K562 (cell line): ENCODE measurements around the gene ZNF750. TPM values are rescaled to one million over a fixed set of nuclear protein-coding genes. Genes with fewer than 3 reads are reported as not detected.
A peak's percentile ranks its signal among the peaks of the same experiment; 100 is the strongest.

ENCODE experiments used
- ATAC-seq: fragments of 200-7000 bp; cut with Tn5 transposase; 3 replicates; pipeline ENCODE4 v1.9.1; 2020; ENCODE audit warnings: moderate library complexity
- BruUV-seq: library from RNA; stranded (reverse); fragments of 400-500 nt; replicated peaks from 2 replicates; lab custom pipeline; 2021; lab: Mats Ljungman, UMichigan
- CTCF ChIA-PET: fragments of 300-600 bp; formaldehyde crosslinking; extraction: SDS; loops from one replicate; lab custom pipeline; 2021; ENCODE audit warnings: low intra/inter-chr PET ratio; lab: Yijun Ruan, JAX
- POLR2A ChIA-PET: fragments of 300-600, 350-650 bp; sonication (Branson Sonifier 250); formaldehyde crosslinking; extraction: SDS; loops from one replicate; lab custom pipeline; 2021; ENCODE audit warnings: antibody characterized with exemption, inconsistent platforms; lab: Yijun Ruan, JAX
- DNase-seq, 4 experiments: peaks; one replicate each; pipeline versions ENCODE4 v3.0.0 to v3.0.0-alpha.2; 2011 to 2018; ENCODE audit warnings: low spot score in 3 of 4, mixed read lengths in 3 of 4; ENCODE audit errors: extremely low read depth in 1 of 4
- FAIRE-seq: peaks from 2 replicates; lab custom pipeline; 2011; peaks lifted over from hg19 to GRCh38; lab: Jason Lieb, UNC
- H2AFZ ChIP-seq: 2 replicates; pipeline ENCODE4 v1.6.0; 2011; ENCODE audit warnings: low read depth, low read length, control low read depth, inconsistent platforms
- H3K27ac ChIP-seq: fragments of 200-600 bp; 3 replicates; pipeline ENCODE4 v1.8.0; 2011; ENCODE audit warnings: low read depth, mild to moderate bottlenecking, control low read depth, inconsistent platforms, low read length, moderate library complexity, mixed read lengths; ENCODE audit errors: extremely low read depth
- H3K27me3 ChIP-seq, 2 experiments: fragments of 300-600 bp in 1 of 2; 2 replicates in 1 of 2; 3 replicates in 1 of 2; pipeline versions ENCODE4 v1.6.0 to v1.8.0; 2011; ENCODE audit warnings: inconsistent platforms in 2 of 2, low read length in 2 of 2, mild to moderate bottlenecking in 1 of 2, mixed read lengths in 1 of 2, moderate library complexity in 1 of 2; ENCODE audit not compliant: control insufficient read depth in 2 of 2, insufficient read depth in 2 of 2
- H3K36me3 ChIP-seq: fragments of 300-600 bp; 3 replicates; pipeline ENCODE4 v1.8.0; 2011; ENCODE audit warnings: mild to moderate bottlenecking, low read length, inconsistent platforms; ENCODE audit not compliant: control insufficient read depth, insufficient read depth
- H3K4me1 ChIP-seq, 2 experiments: fragments of 200-600 bp in 1 of 2; replicated peaks in 1 of 2; 2 replicates in 1 of 2; 3 replicates in 1 of 2; pipeline versions ENCODE4 v1.5.1 to v1.8.0; 2011; ENCODE audit warnings: inconsistent platforms in 2 of 2, low read length in 2 of 2, mild to moderate bottlenecking in 1 of 2, mixed read lengths in 1 of 2, moderate library complexity in 1 of 2; ENCODE audit not compliant: control insufficient read depth in 2 of 2, insufficient read depth in 2 of 2
- H3K4me2 ChIP-seq: 2 replicates; pipeline ENCODE4 v1.6.1; 2011; ENCODE audit warnings: low read length, control low read depth, inconsistent platforms, mixed read lengths; ENCODE audit not compliant: insufficient read depth
- H3K4me3 ChIP-seq: fragments of 200-600 bp; sonication (generic), shearing (Covaris generic); 2 replicates; pipeline ENCODE4 v1.5.1; 2016; ENCODE audit warnings: control low read depth, inconsistent platforms
- H3K79me2 ChIP-seq: fragments of 200-600 bp; 3 replicates; pipeline ENCODE4 v1.8.0; 2011; ENCODE audit warnings: low read length, inconsistent platforms; ENCODE audit not compliant: control insufficient read depth, insufficient read depth
- H3K9ac ChIP-seq, 2 experiments: 2 replicates each; pipeline versions ENCODE4 v1.6.0 to v1.6.1; 2011; ENCODE audit warnings: low read depth in 2 of 2, low read length in 2 of 2, control low read depth in 1 of 2, inconsistent platforms in 1 of 2, mild to moderate bottlenecking in 1 of 2, mixed read lengths in 1 of 2; ENCODE audit not compliant: insufficient read depth in 1 of 2
- H3K9me1 ChIP-seq: one replicate; pipeline ENCODE4 v1.6.0; 2011; ENCODE audit warnings: inconsistent platforms, mild to moderate bottlenecking, low read length, moderate library complexity; ENCODE audit not compliant: control insufficient read depth, insufficient read depth
- H3K9me3 ChIP-seq: replicated peaks from 2 replicates; pipeline ENCODE4 v1.5.1; 2011; ENCODE audit warnings: low read depth, low read length, inconsistent platforms; ENCODE audit not compliant: control insufficient read depth, insufficient read depth
- H4K20me1 ChIP-seq: replicated peaks from 2 replicates; pipeline ENCODE4 v1.6.1; 2011; ENCODE audit warnings: low read length, inconsistent platforms, mixed read lengths; ENCODE audit not compliant: control insufficient read depth, insufficient read depth
- ATF7 ChIP-seq: fragments of 450-650 bp; IDR thresholded peaks from 2 replicates; pipeline ENCODE4 v1.7.1; 2014; ENCODE audit warnings: mild to moderate bottlenecking, moderate library complexity
- BRCA1 ChIP-seq, 2 experiments: fragments of 450-650 bp in 1 of 2; sonication (generic) in 1 of 2; formaldehyde crosslinking in 1 of 2; IDR thresholded peaks; 2 replicates each; pipeline versions ENCODE4 v1.5.0 to v1.6.1; 2017 to 2020; ENCODE audit warnings: mild to moderate bottlenecking in 1 of 2, missing genetic modification reagents in 1 of 2
- GATAD2A ChIP-seq: fragments of 450-650 bp; IDR thresholded peaks from 2 replicates; pipeline ENCODE4 v1.6.1; 2017
- GTF2A2 ChIP-seq: IDR thresholded peaks from 2 replicates; pipeline ENCODE4 v1.6.1; 2016; ENCODE audit warnings: mild to moderate bottlenecking, missing genetic modification characterization, missing compliant biosample characterization
- PCBP1 ChIP-seq: fragments of 200-400 bp; formaldehyde crosslinking; IDR thresholded peaks from 2 replicates; pipeline ENCODE4 v1.6.1; 2018; ENCODE audit warnings: mild to moderate bottlenecking, low read depth, low read length; ENCODE audit not compliant: poor library complexity, severe bottlenecking
- PHF20 ChIP-seq: fragments of 450-650 bp; IDR thresholded peaks from 2 replicates; pipeline ENCODE4 v1.6.1; 2018; ENCODE audit not compliant: partially characterized antibody
- RNF2 ChIP-seq: sonication (generic); IDR thresholded peaks from 2 replicates; pipeline ENCODE4 v1.6.1; 2016
- SRSF9 ChIP-seq: fragments of 200-400 bp; formaldehyde crosslinking; IDR thresholded peaks from 2 replicates; pipeline ENCODE4 v1.6.1; 2017; ENCODE audit warnings: low read depth, low read length, borderline replicate concordance
- ZNF212 ChIP-seq: fragments of 450-650 bp; formaldehyde crosslinking; IDR thresholded peaks from 2 replicates; pipeline ENCODE4 v1.4.0; 2020; ENCODE audit warnings: mild to moderate bottlenecking
- ZNF408 ChIP-seq: fragments of 250-450 bp; sonication (Bioruptor Pico); IDR thresholded peaks from 2 replicates; pipeline ENCODE4 v1.4.0; 2020; ENCODE audit warnings: low read depth, mild to moderate bottlenecking, moderate library complexity
- WGBS: fragments of 100-300 bp; shearing (Covaris generic); methylation state at CpG from one replicate; pipeline ENCODE4 v1.1.6; 2016; ENCODE audit warnings: low coverage, mixed read lengths; ENCODE audit not compliant: insufficient coverage; ENCODE audit errors: missing lambda C conversion rate; 5-methylcytosine and 5-hydroxymethylcytosine counted together
- in situ Hi-C: fragments of 300-500 bp; cut with MboI; formaldehyde crosslinking; loops from 4 replicates; pipeline ENCODE4 v1.15.0; 2018; ENCODE audit warnings: inconsistent platforms, mixed read lengths
- intact Hi-C: fragments of 100-400 bp; cut with micrococcal nuclease; formaldehyde crosslinking; loops from 2 replicates; pipeline ENCODE4 v1.14.2; 2022
- polyA plus RNA-seq, 8 experiments: library from polyadenylated mRNA; depleted of rRNA in 4 of 8; stranded (reverse) in 5 of 8; unstranded in 3 of 8; fragments of >200 nt; fragmentation: Nextera tagmentation in 2 of 8; fragmentation: Illumina TruSeq in 1 of 8; extraction: Ambion mirVana in 2 of 8; extraction: Trizol in 1 of 8; gene quantifications; 2 replicates each; pipeline versions ENCODE4 v1.2.1 to v1.2.3, GENCODE V29; 2011 to 2014; ENCODE audit warnings: inconsistent platforms in 1 of 8, missing spikeins in 1 of 8
- total RNA-seq, 7 experiments: library from RNA; depleted of rRNA in 6 of 7; stranded (reverse); fragments of >200 nt in 6 of 7; fragmentation: Illumina TruSeq in 2 of 7; extraction: Trizol in 2 of 7; gene quantifications; 2 replicates each; pipeline versions ENCODE4 v1.2.1 to v1.2.3, GENCODE V29; 2011 to 2021; ENCODE audit warnings: low replicate concordance in 1 of 7
- TF ChIP-seq, protein P1 (sequence below): fragments of 250-450 bp; sonication (Bioruptor Pico); IDR thresholded peaks from 2 replicates; pipeline ENCODE4 v1.8.0; 2022; ENCODE audit warnings: moderate library complexity, mild to moderate bottlenecking, inconsistent platforms

ZNF750 gene
- total and polyA plus RNA-seq, 9 of the 15 experiments (the other 6 are each of a cell fraction or from before 2014, with no cell fraction given): not detected

DNA sequence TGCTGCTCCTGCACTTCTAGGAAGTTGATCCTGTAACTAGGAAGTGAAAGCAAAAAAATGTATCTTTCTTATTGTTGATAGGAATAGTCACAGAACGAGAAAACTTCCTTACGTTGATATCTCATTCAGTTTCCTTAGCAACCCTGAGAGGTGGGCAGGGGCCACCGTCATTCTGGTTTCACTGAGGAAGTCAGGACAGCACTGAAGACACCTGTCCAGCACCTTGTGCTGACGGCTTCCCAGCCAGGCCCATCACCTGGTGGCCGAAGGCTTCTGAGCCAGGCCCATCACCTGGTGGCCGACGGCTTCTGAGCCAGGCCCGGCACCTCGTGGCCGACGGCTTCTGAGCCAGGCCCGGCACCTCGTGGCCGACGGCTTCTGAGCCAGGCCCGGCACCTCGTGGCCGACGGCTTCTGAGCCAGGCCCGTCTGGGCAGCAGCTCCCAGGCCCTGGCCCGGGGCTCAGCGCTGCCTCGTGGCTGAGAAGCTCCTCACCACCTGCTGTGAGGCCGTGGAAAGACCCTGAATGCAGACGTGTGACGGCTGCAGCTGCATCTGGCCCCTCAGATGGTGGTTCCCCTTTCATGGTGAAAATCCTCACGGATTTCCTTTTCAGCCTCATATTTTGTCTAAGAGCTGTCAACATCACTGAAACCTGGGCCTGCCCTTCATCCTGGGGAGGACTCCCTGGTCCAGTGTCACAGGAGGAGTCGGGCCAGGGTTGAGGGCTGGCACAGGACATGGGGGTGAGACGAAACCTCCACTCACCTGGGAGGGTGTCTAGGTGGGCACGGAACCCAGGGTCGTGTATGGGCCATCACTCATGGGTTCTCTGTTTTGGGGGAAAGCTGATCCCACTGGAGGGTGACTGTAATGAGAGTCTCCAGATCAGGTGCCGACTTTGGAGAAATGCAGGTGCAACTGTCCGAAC lies 33.0 kb upstream of the ZNF750 start:
- TF ChIP-seq, protein P1, sequence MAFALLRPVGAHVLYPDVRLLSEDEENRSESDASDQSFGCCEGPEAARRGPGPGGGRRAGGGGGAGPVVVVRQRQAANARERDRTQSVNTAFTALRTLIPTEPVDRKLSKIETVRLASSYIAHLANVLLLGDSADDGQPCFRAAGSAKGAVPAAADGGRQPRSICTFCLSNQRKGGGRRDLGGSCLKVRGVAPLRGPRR: no peak
- TF ChIP-seq BRCA1 (IDR thresholded peaks at IDR 0.05) (no peak), BRCA1 (CRISPR knock-in tag; IDR thresholded peaks at IDR 0.05) (no peak), GATAD2A (no peak), ZNF212 (CRISPR knock-in tag) (no peak), RNF2 (no peak), ZNF408 (CRISPR knock-in tag) (no peak), GTF2A2 (no peak), PCBP1 (no peak), ATF7 (no peak), PHF20 (no peak), SRSF9 (no peak)
- POLR2A ChIA-PET: interaction anchor here (0.6 to 1.0 kb wide), 3 partner anchors 12 to 26 kb away, joined by 3 to 4 read pairs (median 3); no protein-coding TSS in a partner anchor
- WGBS: 88% methylated on average over 23 of the region's 33 CpGs
- no peak for FAIRE-seq
- Histone ChIP-seq H3K36me3 (peaks cover 39% of the 10 kb centered on the region; the same call in 2 of the 3 replicates), H4K20me1 (no peaks in the 10 kb centered on the region), H3K9ac (0 out of 4 replicates have a peak overlapping the region, but pooled peaks of 1 of the 2 experiments have one; percentile 72), H3K4me1 (peaks cover 36 to 59% of the 10 kb centered on the region in 2 experiments), H3K9me1 (no peaks in the 10 kb centered on the region), H3K27ac (no peak overlapping the region), H3K27me3 (no peaks in the 10 kb centered on the region), H3K9me3 (no peaks in the 10 kb centered on the region), H3K4me2 (no peak overlapping the region), H3K4me3 (no peak overlapping the region), H2AFZ (no peak overlapping the region), H3K79me2 (peaks cover 28% of the 10 kb centered on the region)
- intact Hi-C loops (no loop called here), in situ Hi-C loops (no loop called here)
- CTCF ChIA-PET: no interaction called here
- no peak for ATAC-seq
- no peak for DNase-seq
- no TSS peak for BruUV-seq
